SK-N-SH treated with all-trans-retinoic acid at 6 μM for 48 hours (cell line): ENCODE results near the gene KCNIP1.

ENCODE experiments used
- ATAC-seq: fragments of 200-7000 bp; cut with Tn5 transposase; 3 replicates; pipeline ENCODE4 v1.9.1; 2020; ENCODE audit warnings: mild to moderate bottlenecking, moderate library complexity
- ARNTL ChIP-seq: fragments of 450-650 bp; formaldehyde crosslinking; IDR thresholded peaks from 2 replicates; pipeline ENCODE4 v1.5.0; 2020; ENCODE audit warnings: low read depth, mild to moderate bottlenecking, moderate library complexity, borderline replicate concordance
- BACH2 ChIP-seq: fragments of 250-450 bp; sonication (Bioruptor Pico); IDR thresholded peaks from 2 replicates; pipeline ENCODE4 v1.9.0; 2021; ENCODE audit warnings: mild to moderate bottlenecking, borderline replicate concordance
- CSDC2 ChIP-seq: fragments of 250-450 bp; sonication (Bioruptor Pico); IDR thresholded peaks from 2 replicates; pipeline ENCODE4 v1.5.0; 2020; ENCODE audit warnings: mild to moderate bottlenecking, moderate library complexity
- ESRRG ChIP-seq: fragments of 250-450 bp; sonication (Bioruptor Pico); IDR thresholded peaks from 2 replicates; pipeline ENCODE4 v1.6.1; 2021; ENCODE audit warnings: mild to moderate bottlenecking
- ISL1 ChIP-seq: fragments of 250-450 bp; sonication (Bioruptor Pico); IDR thresholded peaks from 2 replicates; pipeline ENCODE4 v2.1.2; 2022; ENCODE audit warnings: mild to moderate bottlenecking, moderate library complexity
- OSR1 ChIP-seq: fragments of 250-450 bp; sonication (Bioruptor Pico); IDR thresholded peaks from 2 replicates; pipeline ENCODE4 v1.8.0; 2022; ENCODE audit warnings: moderate library complexity, mild to moderate bottlenecking, inconsistent platforms
- PPARA ChIP-seq: fragments of 250-450 bp; sonication (Bioruptor Pico); IDR thresholded peaks from 2 replicates; pipeline ENCODE4 v1.5.0; 2020; ENCODE audit warnings: mild to moderate bottlenecking, borderline replicate concordance
- RARB ChIP-seq: fragments of 250-450 bp; sonication (Bioruptor Pico); IDR thresholded peaks from 2 replicates; pipeline ENCODE4 v1.8.0; 2021; ENCODE audit warnings: mild to moderate bottlenecking, moderate library complexity
- SNAI2 ChIP-seq: fragments of 250-450 bp; sonication (Bioruptor Pico); IDR thresholded peaks from 2 replicates; pipeline ENCODE4 v1.5.0; 2020; ENCODE audit warnings: mild to moderate bottlenecking, moderate library complexity
- TCF4 ChIP-seq: fragments of 250-450 bp; sonication (Bioruptor Pico); IDR thresholded peaks from 2 replicates; pipeline ENCODE4 v1.8.0; 2021; ENCODE audit warnings: mild to moderate bottlenecking, moderate library complexity, borderline replicate concordance
- TOX ChIP-seq: fragments of 250-450 bp; sonication (Bioruptor Pico); IDR thresholded peaks from 2 replicates; pipeline ENCODE4 v1.8.0; 2021; ENCODE audit warnings: mild to moderate bottlenecking, moderate library complexity, borderline replicate concordance
- ZNF8 ChIP-seq: fragments of 450-650 bp; formaldehyde crosslinking; IDR thresholded peaks from 2 replicates; pipeline ENCODE4 v1.5.0; 2020; ENCODE audit warnings: mild to moderate bottlenecking, moderate library complexity
- TF ChIP-seq, protein P1 (sequence below): fragments of 250-450 bp; sonication (Bioruptor Pico); IDR thresholded peaks from 2 replicates; pipeline ENCODE4 v1.5.0; 2020; ENCODE audit warnings: mild to moderate bottlenecking, moderate library complexity
- TF ChIP-seq, protein P2 (sequence below): fragments of 250-450 bp; sonication (Bioruptor Pico); IDR thresholded peaks from 2 replicates; pipeline ENCODE4 v1.8.0; 2021; ENCODE audit warnings: low read depth, mild to moderate bottlenecking, moderate library complexity, borderline replicate concordance
- TF ChIP-seq, protein P3 (sequence below): fragments of 250-450 bp; sonication (Bioruptor Pico); IDR thresholded peaks from 2 replicates; pipeline ENCODE4 v1.8.0; 2020; ENCODE audit warnings: mild to moderate bottlenecking, moderate library complexity, borderline replicate concordance
- TF ChIP-seq, protein P4 (sequence below): fragments of 250-450 bp; sonication (Bioruptor Pico); IDR thresholded peaks from 2 replicates; pipeline ENCODE4 v1.5.1; 2020; ENCODE audit warnings: low read depth, mild to moderate bottlenecking, moderate library complexity
- TF ChIP-seq, protein P5 (sequence below): fragments of 250-450 bp; sonication (Bioruptor Pico); IDR thresholded peaks from 2 replicates; pipeline ENCODE4 v1.5.1; 2021; ENCODE audit warnings: mild to moderate bottlenecking, moderate library complexity

Gene KCNIP1

DNA sequence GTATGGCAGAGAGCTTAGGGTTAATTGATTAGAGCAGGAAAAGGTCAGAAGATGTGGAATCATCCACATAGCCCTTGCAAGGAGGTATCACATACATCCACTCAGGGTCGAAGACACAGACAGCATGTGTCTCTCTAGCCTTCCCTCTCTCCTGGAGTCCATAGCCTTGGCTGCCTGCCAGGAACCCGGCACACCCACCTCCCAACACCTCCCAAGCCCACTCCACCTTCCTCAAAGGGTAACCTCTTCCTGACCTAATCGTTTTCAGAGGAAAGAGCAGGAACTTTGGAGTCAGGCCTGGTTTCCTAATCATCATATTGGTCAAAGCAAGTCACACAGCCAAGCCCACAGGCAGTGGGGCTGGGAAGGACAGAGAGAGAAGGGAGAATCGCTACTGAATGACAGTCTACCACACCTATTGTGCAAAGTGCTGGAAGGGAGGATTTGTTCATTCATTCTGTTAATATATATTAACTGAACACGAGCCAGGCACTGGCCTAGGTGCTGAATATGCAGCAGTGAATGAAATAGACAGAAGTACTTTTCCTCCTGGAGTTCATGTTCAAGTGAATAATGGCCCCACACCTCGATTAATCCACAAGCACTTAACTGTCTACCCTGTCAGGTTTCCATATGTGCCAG is 107.8 kb downstream of the KCNIP1 start:
- peak; percentile 18; the same call in 1 of the 3 replicates for ATAC-seq
- TF ChIP-seq CSDC2 (CRISPR knock-in tag) (no peak), TCF4 (no peak), ESRRG (CRISPR knock-in tag) (no peak), SNAI2 (CRISPR knock-in tag) (no peak), PPARA (CRISPR knock-in tag) (no peak), TOX (CRISPR knock-in tag) (no peak)
- TF ChIP-seq, protein P1, sequence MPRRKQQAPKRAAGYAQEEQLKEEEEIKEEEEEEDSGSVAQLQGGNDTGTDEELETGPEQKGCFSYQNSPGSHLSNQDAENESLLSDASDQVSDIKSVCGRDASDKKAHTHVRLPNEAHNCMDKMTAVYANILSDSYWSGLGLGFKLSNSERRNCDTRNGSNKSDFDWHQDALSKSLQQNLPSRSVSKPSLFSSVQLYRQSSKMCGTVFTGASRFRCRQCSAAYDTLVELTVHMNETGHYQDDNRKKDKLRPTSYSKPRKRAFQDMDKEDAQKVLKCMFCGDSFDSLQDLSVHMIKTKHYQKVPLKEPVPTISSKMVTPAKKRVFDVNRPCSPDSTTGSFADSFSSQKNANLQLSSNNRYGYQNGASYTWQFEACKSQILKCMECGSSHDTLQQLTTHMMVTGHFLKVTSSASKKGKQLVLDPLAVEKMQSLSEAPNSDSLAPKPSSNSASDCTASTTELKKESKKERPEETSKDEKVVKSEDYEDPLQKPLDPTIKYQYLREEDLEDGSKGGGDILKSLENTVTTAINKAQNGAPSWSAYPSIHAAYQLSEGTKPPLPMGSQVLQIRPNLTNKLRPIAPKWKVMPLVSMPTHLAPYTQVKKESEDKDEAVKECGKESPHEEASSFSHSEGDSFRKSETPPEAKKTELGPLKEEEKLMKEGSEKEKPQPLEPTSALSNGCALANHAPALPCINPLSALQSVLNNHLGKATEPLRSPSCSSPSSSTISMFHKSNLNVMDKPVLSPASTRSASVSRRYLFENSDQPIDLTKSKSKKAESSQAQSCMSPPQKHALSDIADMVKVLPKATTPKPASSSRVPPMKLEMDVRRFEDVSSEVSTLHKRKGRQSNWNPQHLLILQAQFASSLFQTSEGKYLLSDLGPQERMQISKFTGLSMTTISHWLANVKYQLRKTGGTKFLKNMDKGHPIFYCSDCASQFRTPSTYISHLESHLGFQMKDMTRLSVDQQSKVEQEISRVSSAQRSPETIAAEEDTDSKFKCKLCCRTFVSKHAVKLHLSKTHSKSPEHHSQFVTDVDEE (CRISPR knock-in tag): no peak
- TF ChIP-seq, protein P2, sequence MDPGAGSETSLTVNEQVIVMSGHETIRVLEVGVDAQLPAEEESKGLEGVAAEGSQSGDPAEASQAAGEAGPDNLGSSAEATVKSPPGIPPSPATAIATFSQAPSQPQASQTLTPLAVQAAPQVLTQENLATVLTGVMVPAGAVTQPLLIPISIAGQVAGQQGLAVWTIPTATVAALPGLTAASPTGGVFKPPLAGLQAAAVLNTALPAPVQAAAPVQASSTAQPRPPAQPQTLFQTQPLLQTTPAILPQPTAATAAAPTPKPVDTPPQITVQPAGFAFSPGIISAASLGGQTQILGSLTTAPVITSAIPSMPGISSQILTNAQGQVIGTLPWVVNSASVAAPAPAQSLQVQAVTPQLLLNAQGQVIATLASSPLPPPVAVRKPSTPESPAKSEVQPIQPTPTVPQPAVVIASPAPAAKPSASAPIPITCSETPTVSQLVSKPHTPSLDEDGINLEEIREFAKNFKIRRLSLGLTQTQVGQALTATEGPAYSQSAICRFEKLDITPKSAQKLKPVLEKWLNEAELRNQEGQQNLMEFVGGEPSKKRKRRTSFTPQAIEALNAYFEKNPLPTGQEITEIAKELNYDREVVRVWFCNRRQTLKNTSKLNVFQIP (CRISPR knock-in tag): no peak
- TF ChIP-seq, protein P3, sequence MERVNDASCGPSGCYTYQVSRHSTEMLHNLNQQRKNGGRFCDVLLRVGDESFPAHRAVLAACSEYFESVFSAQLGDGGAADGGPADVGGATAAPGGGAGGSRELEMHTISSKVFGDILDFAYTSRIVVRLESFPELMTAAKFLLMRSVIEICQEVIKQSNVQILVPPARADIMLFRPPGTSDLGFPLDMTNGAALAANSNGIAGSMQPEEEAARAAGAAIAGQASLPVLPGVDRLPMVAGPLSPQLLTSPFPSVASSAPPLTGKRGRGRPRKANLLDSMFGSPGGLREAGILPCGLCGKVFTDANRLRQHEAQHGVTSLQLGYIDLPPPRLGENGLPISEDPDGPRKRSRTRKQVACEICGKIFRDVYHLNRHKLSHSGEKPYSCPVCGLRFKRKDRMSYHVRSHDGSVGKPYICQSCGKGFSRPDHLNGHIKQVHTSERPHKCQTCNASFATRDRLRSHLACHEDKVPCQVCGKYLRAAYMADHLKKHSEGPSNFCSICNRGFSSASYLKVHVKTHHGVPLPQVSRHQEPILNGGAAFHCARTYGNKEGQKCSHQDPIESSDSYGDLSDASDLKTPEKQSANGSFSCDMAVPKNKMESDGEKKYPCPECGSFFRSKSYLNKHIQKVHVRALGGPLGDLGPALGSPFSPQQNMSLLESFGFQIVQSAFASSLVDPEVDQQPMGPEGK (CRISPR knock-in tag): no peak

DNA sequence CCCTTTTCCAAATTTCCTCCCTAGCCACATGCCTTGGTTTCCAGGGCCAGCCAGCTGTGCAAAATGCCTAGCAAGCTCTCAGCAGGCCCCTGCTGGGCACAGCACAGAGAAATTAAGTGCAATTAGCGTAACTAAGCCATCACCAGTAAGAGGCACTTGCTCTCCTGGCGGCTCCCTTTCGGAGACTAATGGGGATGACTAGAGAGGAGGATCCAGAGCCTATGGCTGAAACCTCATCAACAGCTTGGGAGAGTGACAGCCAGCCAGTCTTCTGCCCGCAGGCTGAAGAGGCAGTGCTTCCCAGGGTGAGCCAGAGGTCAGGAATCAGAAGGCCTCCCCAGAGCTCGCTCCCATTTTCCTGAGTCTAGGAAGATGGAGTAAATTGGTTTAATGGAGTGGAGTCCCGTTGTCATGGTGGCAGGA is 108.4 kb downstream of the KCNIP1 start:
- TF ChIP-seq, protein P3 (CRISPR knock-in tag): no peak
- TF ChIP-seq, protein P4, sequence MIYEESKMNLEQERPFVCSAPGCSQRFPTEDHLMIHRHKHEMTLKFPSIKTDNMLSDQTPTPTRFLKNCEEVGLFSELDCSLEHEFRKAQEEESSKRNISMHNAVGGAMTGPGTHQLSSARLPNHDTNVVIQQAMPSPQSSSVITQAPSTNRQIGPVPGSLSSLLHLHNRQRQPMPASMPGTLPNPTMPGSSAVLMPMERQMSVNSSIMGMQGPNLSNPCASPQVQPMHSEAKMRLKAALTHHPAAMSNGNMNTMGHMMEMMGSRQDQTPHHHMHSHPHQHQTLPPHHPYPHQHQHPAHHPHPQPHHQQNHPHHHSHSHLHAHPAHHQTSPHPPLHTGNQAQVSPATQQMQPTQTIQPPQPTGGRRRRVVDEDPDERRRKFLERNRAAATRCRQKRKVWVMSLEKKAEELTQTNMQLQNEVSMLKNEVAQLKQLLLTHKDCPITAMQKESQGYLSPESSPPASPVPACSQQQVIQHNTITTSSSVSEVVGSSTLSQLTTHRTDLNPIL (CRISPR knock-in tag): no peak
- TF ChIP-seq SNAI2 (CRISPR knock-in tag): no peak
- TF ChIP-seq ARNTL (CRISPR knock-in tag): no peak
- no peak for TF ChIP-seq OSR1
- TF ChIP-seq ZNF8 (CRISPR knock-in tag): no peak
- TF ChIP-seq ESRRG (CRISPR knock-in tag): no peak
- TF ChIP-seq BACH2 (CRISPR knock-in tag): no peak
- TF ChIP-seq, protein P1 (CRISPR knock-in tag): no peak
- TF ChIP-seq, protein P5, sequence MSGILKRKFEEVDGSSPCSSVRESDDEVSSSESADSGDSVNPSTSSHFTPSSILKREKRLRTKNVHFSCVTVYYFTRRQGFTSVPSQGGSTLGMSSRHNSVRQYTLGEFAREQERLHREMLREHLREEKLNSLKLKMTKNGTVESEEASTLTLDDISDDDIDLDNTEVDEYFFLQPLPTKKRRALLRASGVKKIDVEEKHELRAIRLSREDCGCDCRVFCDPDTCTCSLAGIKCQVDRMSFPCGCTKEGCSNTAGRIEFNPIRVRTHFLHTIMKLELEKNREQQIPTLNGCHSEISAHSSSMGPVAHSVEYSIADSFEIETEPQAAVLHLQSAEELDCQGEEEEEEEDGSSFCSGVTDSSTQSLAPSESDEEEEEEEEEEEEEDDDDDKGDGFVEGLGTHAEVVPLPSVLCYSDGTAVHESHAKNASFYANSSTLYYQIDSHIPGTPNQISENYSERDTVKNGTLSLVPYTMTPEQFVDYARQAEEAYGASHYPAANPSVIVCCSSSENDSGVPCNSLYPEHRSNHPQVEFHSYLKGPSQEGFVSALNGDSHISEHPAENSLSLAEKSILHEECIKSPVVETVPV (CRISPR knock-in tag): no peak
- TF ChIP-seq CSDC2 (CRISPR knock-in tag): no peak
- TF ChIP-seq RARB (CRISPR knock-in tag): no peak
- TF ChIP-seq ISL1 (CRISPR knock-in tag): no peak
- no peak for TF ChIP-seq TOX (CRISPR knock-in tag)
- ATAC-seq: no peak
